ENCODE data around the gene C1QTNF4.
"Not testable (repeated sequence)": the region's sequence is repeated elsewhere in the genome, so short reads cannot be mapped to it uniquely, and the experiment has no call there.

Gene C1QTNF4

GRCh38 chr11:47593934-47594855 is at the start of gene C1QTNF4:
Gene C1QTNF4, minus strand, starts transcription at chr11:47594411. Its CDS starts 3,601 bp downstream, at chr11:47590810.
- DNase-seq = no peak

GRCh38 chr11:47642099-47642855 is 48.1 kb upstream of the C1QTNF4 start, which contains the start of gene MTCH2:
Gene MTCH2, minus strand, starts transcription at chr11:47642559. Its CDS starts 94 bp downstream, at chr11:47642465.
- peak; percentile 96 to 97 for DNase-seq

- DNase-seq = no peak
Measured at GRCh38 chr11:47641600-47642098, 47.4 kb upstream of the C1QTNF4 start.

GRCh38 chr11:47640506-47640905 is 46.3 kb upstream of the C1QTNF4 start:
- DNase-seq = not testable (repeated sequence)

GRCh38 chr11:47636331-47636730 is 42.1 kb upstream of the C1QTNF4 start:
- not testable (repeated sequence) for DNase-seq

GRCh38 chr11:47631473-47631872 is 37.3 kb upstream of the C1QTNF4 start:
- no peak for DNase-seq

GRCh38 chr11:47628026-47628425 is 33.8 kb upstream of the C1QTNF4 start:
- DNase-seq = no peak

GRCh38 chr11:47626234-47626633 is 32.0 kb upstream of the C1QTNF4 start:
- DNase-seq = no peak

GRCh38 chr11:47620836-47621378 is 26.7 kb upstream of the C1QTNF4 start:
- no peak for DNase-seq

GRCh38 chr11:47617417-47617809 is 23.2 kb upstream of the C1QTNF4 start:
- no peak for DNase-seq

GRCh38 chr11:47616726-47617416 is 22.7 kb upstream of the C1QTNF4 start:
- DNase-seq = peak in 1 of 2 experiments; percentile 16

- DNase-seq = no peak
Measured at GRCh38 chr11:47615249-47615648, 21.0 kb upstream of the C1QTNF4 start.

- no peak for DNase-seq
Measured at GRCh38 chr11:47611348-47611794, 17.2 kb upstream of the C1QTNF4 start.

- no peak for DNase-seq
Measured at GRCh38 chr11:47609675-47610074, 15.5 kb upstream of the C1QTNF4 start.

- no peak for DNase-seq
Measured at GRCh38 chr11:47607380-47607779, 13.2 kb upstream of the C1QTNF4 start.

GRCh38 chr11:47606731-47607130 is 12.5 kb upstream of the C1QTNF4 start:
- no peak for DNase-seq

- no peak for DNase-seq
Measured at GRCh38 chr11:47605921-47606320, 11.7 kb upstream of the C1QTNF4 start.

- DNase-seq = no peak
Measured at GRCh38 chr11:47603295-47603694, 9.1 kb upstream of the C1QTNF4 start.

- no peak for DNase-seq
Measured at GRCh38 chr11:47599902-47600301, 5.7 kb upstream of the C1QTNF4 start.

- no peak for DNase-seq
Measured at GRCh38 chr11:47595967-47596366, 1.8 kb upstream of the C1QTNF4 start.

GRCh38 chr11:47595029-47595428 is 818 bp upstream of the C1QTNF4 start:
- no peak for DNase-seq

GRCh38 chr11:47593492-47593933 is 698 bp downstream of the C1QTNF4 start:
- DNase-seq = no peak
